Stimulated activated CD8-positive, alpha-beta memory T cell treated with anti-CD3 and anti-CD28 coated beads, Interleukin-4, amount 100 ng/mL, for 1 hour (primary cell): ENCODE measurements around the gene MORN1.

Source experiments
- DNase-seq, 2 donors: peaks; one replicate each; pipeline ENCODE4 v3.0.0-alpha.2; 2020; ENCODE audit warnings: low read depth in 2 of 2, low spot score in 1 of 2

MORN1 gene

GRCh38 chr1:2311184-2312032 is 79.9 kb downstream of the MORN1 start:
- no peak for DNase-seq

GRCh38 chr1:2310332-2311183 is 80.8 kb downstream of the MORN1 start:
- DNase-seq = no peak

DNA sequence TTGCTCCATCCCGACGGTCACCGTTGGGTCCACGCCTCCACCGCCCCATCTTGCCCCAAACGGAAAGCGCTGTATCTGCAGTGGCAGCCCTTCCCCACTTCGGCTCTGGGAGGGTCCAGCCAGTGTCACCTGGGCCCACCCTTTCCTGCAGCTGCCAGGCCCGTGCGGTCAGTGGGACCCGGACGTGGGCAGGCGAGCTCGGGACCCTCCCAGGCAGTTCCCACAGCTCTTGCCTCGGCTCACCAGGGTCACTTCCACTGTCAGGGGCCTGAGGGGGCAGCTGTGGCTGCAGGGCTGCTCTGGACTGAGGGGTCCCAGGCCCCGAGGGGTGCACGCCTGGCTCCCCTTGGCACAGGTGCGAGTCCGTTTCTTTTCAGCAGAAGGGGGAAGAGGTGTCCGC is 82.5 kb downstream of the MORN1 start:
- no peak for DNase-seq

- no peak for DNase-seq
Observed at GRCh38 chr1:2307972-2308371, 83.4 kb downstream of the MORN1 start.

DNA sequence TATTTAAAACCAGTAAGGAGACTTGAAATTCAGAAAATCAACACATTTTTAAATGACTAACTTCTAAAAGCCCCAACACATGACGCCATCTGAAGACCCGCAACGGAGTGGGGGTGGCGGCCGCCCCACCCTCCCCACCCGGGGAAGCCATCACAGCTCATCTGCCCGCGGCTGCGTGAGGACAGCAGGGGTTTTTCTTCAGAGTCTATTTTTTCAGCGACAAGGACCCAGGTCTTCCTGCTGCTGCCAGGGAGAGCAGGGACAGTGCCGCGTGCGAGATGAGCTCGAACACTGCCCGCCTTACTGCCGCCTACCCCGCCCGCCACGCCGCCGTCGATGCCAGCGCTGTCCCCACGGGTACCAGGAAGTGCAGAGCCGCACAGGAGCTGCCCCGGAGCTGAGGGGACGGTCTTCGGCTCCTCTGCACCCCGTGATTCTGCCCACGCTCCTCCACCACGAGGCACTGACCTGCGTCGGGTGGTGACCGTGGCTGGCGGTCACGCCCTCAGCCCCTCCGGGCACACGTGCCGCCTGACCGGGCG is 84.2 kb downstream of the MORN1 start:
- no peak for DNase-seq

GRCh38 chr1:2306151-2306978 is 85.0 kb downstream of the MORN1 start:
- DNase-seq = no peak

- DNase-seq = no peak
Observed at GRCh38 chr1:2304921-2305681, 86.3 kb downstream of the MORN1 start.

- DNase-seq = no peak
Observed at GRCh38 chr1:2304282-2304681, 87.1 kb downstream of the MORN1 start.

DNA sequence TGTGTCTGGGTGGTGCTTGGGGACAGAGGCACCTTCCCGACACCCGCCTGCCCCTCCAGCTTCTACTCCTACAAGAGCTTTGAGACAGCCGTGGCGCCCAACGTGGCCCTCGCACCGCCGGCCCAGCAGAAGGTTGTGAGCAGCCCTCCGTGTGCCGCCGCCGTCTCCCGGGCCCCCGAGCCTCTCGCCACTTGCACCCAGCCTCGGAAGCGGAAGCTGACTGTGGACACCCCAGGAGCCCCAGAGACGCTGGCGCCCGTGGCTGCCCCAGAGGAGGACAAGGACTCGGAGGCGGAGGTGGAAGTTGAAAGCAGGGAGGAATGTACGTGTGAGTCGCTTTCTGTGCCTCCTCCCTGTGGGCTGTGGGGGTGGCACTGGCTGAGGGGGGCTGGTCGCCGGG is 87.6 kb downstream of the MORN1 start:
- no peak for DNase-seq

GRCh38 chr1:2303016-2303775 is 88.2 kb downstream of the MORN1 start:
- no peak for DNase-seq

GRCh38 chr1:2302292-2302925 is 88.9 kb downstream of the MORN1 start:
- DNase-seq = no peak

DNA sequence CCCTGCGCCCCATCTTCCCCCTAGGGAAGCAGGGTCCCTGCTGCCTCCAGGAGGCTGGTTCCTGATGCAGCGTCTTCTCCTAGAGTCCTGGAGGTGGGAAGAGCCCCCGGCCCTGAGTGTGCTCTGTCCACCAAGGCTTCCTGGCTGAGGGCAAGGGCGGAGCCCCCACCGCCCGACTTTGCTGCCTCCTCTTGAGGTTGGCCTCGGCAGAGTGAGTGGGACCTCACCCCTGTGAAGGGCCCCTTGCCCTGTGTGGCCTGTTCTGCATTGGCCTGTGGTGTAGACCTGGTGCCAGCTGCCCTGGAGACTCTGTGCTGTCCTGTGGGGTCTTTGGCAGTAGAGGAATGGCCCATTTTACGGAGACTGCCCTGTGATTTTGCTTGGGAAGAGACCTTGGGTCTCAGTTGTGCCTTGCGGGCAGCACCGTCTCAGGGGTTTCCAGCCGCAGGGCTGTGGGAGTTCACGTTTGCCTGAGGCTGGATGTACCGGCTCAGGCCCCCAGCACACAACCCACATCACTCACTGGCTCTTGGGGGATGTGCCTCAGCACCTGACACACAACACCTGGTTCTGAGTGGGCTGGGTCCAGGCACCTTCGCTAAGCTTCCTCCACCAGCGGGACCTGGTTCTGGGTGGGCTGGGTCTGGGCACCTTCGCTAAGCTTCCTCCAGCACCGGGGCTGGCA is 89.6 kb downstream of the MORN1 start:
- DNase-seq = no peak

- peak; percentile 82 to 89 for DNase-seq
Observed at GRCh38 chr1:2300851-2301606, 90.3 kb downstream of the MORN1 start.

GRCh38 chr1:2300004-2300771 is 91.2 kb downstream of the MORN1 start:
- peak; percentile 47 to 64 for DNase-seq

GRCh38 chr1:2299131-2299627 is 92.2 kb downstream of the MORN1 start:
- DNase-seq = no peak

DNA sequence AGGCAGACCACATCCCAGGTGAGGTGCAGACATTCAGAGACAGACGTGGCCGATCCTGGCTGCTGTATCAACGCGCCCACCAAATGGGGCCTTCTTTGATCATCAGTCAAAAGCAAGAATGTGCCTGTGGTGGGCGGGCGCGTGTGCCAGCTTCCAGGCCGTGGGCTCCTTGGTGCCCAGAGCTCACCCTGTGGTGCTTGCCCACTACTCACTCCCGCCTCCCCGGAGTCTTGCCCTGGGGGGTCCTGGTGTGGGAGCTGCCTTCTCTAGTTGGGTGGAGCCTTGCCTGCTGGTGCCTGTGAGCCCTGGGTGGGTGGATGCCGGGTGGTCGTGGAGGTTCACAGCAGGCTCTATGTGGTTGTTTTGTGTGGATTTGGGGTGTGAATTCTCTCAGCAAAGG is 92.7 kb downstream of the MORN1 start:
- DNase-seq = no peak
